ENCODE measurements around the gene NOL4L. TPM values are rescaled to one million over a fixed set of nuclear protein-coding genes. Genes with fewer than 3 reads are reported as not detected.

Gene NOL4L
- total RNA-seq, 1 donor from 2014 or later = 44.1 TPM

DNA sequence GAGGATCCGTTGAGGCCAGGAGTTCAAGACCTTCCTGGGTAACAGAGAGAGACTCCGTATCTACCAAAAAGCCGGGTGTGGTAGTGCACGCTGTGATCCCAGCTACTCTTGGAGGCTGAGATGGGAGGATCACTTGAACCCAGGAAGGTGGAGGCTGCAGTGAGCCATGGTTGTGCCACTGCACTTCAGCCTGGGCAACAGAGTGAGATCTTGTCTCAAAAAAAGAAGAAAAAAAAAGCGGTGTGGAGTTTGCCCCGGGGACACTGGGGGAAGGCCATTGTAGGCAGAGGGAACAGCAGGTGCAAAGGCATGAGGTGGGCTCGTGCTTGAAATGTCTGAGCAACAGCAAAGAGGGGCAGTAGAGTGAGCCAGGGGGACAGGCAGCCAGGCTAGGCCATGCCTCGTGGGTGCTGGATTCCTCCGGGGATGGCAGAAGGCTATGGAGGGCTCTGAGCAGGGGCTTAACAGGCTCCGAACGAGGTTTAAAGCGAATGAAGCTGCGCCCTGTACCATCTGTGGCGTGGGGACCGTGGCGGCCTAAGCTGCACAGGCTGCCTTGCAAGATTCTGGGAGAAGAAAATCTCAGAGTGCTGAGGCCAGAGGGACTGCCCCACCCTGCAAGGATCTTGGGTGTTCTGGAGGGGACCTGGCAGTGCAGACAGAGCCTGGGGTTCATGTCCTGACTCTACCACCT is 36.9 kb upstream of the NOL4L start:
- no peak overlapping the region for H3K4me3 ChIP-seq (ENCODE audit: low read depth, low read length)
- TF ChIP-seq, protein P1, sequence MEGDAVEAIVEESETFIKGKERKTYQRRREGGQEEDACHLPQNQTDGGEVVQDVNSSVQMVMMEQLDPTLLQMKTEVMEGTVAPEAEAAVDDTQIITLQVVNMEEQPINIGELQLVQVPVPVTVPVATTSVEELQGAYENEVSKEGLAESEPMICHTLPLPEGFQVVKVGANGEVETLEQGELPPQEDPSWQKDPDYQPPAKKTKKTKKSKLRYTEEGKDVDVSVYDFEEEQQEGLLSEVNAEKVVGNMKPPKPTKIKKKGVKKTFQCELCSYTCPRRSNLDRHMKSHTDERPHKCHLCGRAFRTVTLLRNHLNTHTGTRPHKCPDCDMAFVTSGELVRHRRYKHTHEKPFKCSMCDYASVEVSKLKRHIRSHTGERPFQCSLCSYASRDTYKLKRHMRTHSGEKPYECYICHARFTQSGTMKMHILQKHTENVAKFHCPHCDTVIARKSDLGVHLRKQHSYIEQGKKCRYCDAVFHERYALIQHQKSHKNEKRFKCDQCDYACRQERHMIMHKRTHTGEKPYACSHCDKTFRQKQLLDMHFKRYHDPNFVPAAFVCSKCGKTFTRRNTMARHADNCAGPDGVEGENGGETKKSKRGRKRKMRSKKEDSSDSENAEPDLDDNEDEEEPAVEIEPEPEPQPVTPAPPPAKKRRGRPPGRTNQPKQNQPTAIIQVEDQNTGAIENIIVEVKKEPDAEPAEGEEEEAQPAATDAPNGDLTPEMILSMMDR (conservative IDR thresholded peaks at IDR 0.05; ENCODE audit: low read depth, low read length) = no peak
- DNase-seq (ENCODE audit: low read depth) = no peak

DNA sequence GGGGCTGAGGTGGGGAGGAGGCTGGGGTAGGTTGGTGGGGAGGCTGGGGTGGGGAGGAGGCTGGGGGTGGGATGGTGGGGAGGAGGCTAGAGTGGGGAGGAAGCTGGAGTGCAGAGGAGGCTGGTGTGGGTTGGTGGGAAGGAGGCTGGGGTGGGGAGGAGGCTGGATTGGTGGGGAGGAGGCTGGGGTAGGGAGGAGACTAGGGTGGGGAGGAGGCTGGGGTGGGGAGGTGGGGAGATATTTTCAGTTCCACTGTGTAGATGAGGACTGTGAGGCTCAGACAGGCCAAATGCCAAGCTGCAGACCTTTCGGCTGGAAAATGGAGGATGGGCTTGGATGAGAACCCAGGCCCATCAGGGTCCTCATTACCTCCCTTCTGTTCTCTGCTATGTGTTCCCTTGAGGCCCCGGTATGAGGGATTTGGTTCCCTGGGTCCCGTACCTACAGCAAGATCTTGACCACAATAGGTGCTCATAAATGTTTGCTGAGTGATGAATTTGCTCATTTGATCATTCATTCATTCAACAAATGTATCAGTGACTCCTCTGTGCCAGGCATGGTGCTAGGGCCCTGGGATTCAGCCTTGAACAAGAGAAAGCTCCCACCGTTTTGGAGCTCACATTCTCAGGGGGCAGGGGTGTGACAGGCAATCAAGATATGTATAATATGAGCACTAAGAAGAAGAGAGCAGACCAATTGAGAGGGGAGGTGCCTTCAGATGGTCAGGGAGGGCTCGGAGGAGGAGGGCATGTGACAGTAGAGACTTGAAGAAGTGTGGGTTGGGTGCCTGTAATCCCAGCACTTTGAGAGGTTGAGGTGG is 36.1 kb upstream of the NOL4L start:
- TF ChIP-seq, protein P1 (conservative IDR thresholded peaks at IDR 0.05; ENCODE audit: low read depth, low read length) = no peak
- H3K4me3 ChIP-seq (ENCODE audit: low read depth, low read length) = no peak overlapping the region
- no peak for DNase-seq (ENCODE audit: low read depth)

DNA sequence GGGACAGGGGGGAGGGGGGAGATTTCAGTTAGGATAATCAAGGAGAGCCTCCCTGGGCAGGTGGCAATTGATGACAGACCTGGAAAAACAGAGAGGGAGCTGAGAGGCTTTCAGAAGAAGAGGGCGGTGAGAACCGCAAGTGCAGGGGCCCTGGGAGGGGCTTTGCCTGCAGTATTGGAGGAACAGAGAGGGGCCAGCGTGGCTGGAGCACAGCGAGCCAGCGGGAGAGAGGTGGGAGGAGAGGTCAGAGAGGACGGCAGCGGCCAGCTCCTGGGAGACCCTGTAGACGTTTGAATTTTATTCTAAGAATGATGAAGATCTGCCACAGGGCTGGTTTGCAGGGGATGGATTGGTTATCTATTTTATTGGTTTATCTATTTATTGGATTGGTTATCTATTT is 34.5 kb upstream of the NOL4L start:
- H3K4me3 ChIP-seq (ENCODE audit: low read depth, low read length) = no peak overlapping the region
- TF ChIP-seq, protein P1 (conservative IDR thresholded peaks at IDR 0.05; ENCODE audit: low read depth, low read length) = no peak
- no peak for DNase-seq (ENCODE audit: low read depth)

DNA sequence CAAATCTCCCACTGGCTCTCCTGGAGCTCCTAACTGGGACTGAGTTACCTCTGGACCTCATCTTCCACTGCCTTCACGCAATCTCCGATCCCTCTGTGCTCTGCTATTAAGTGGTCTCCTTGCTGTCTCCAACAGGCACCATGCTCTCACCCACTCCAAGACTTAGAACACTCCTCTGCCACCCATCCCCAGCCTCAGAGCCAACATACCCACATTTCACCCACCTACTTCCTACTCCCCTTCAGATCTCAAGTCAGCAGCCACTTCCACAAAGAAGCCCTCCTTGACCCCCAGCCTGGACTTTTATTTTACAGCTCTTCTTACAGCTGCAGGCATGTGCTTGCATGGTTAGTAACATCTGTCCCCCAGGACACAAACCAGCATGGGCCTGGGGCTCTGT is 29.6 kb upstream of the NOL4L start:
- no peak overlapping the region for H3K4me3 ChIP-seq (ENCODE audit: low read depth, low read length)
- DNase-seq (ENCODE audit: low read depth) = no peak
- TF ChIP-seq, protein P1 (conservative IDR thresholded peaks at IDR 0.05; ENCODE audit: low read depth, low read length) = no peak

DNA sequence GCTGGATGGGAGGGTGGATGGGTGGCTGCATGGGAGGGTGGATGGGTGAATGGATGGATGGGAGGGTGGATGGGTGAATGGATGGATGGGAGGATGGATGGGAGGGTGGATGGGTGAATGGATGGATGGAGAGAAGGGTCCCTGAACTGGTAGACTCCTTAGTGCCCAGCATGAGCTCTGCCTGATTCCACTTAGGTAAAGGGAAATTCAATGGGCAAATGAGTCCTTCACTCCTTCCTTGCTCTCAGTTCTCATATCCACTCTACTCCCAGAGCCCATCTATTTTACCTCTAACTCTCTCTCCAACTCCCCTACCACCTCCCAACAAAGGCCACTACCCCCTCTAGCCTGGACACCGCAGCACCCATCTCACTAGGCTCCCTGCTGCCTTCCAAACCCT is 29.2 kb upstream of the NOL4L start:
- no peak overlapping the region for H3K4me3 ChIP-seq (ENCODE audit: low read depth, low read length)
- no peak for DNase-seq (ENCODE audit: low read depth)
- TF ChIP-seq, protein P1 (conservative IDR thresholded peaks at IDR 0.05; ENCODE audit: low read depth, low read length) = no peak

DNA sequence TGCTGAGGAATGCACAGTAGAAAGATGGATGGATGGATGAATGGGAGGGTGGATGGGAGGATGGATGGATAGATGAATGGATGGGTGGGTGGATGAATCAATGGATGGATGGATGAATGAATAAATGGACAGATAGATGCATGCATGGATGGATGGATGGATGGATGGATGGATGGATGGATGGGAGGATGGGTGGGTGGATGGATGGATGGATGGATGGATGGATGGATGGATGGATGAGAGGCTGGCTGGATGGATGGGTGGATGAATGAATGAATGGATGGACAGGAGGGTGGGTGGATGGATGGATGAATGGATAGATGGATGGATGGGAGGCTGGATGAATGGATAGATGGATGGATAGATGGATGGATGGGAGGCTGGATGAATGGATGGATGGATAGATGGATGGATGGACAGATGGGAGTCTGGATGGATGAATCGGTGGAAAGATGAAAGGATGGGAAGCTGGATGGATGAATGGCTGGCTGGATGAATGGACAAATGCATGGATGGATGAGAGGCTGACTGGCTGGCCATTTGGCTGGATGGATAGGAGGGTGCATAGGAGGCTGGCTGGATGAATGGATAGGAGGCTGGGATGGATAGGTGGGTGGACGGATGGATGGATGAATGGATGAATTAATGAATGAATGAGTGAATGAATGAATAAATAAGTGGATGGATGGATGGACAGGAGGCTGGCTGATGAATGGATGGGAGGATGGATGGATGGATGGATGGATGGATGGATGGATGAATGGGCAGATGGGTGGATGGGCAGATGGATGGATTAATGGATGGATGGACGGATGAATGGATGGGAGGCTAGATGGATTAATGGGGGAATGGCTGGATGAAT is 28.3 kb upstream of the NOL4L start:
- H3K4me3 ChIP-seq (ENCODE audit: low read depth, low read length) = no peak overlapping the region
- DNase-seq (ENCODE audit: low read depth) = no peak
- TF ChIP-seq, protein P1 (conservative IDR thresholded peaks at IDR 0.05; ENCODE audit: low read depth, low read length) = no peak
